ENCODE results near the gene BID. TPM values are rescaled to one million over a fixed set of nuclear protein-coding genes. Genes with fewer than 3 reads are reported as not detected.

Gene BID
- total RNA-seq, 1 donor from 2014 or later = 35.1 TPM

- H3K4me3 Mint-ChIP-seq (ENCODE audit: unreplicated experiment) = no peak overlapping the region
- peaks cover 26% of the 10 kb centered on the region for H3K36me3 Mint-ChIP-seq (ENCODE audit: low read depth, unreplicated experiment)
- H3K36me3 ChIP-seq (ENCODE audit: insufficient read depth, low read length) = peaks cover 7% of the 10 kb centered on the region
- H3K27me3 ChIP-seq (ENCODE audit: insufficient read depth, low read length) = no peaks in the 10 kb centered on the region
- H4K20me1 ChIP-seq (ENCODE audit: insufficient read depth, low read length) = no peaks in the 10 kb centered on the region
- H2AFZ ChIP-seq (ENCODE audit: low read depth, low read length) = no peak overlapping the region
- H3K4me1 Mint-ChIP-seq (ENCODE audit: low read depth, unreplicated experiment) = peaks cover 9% of the 10 kb centered on the region
- FAIRE-seq = no peak
- no peak overlapping the region for H3K27ac ChIP-seq (ENCODE audit: low read depth, low read length)
- no peaks in the 10 kb centered on the region for H3K79me2 ChIP-seq (ENCODE audit: insufficient read depth, low read length)
- H3K27me3 Mint-ChIP-seq (ENCODE audit: low read depth, unreplicated experiment) = no peaks in the 10 kb centered on the region
- no peak for DNase-seq (ENCODE audit: low read depth)
- no peak overlapping the region for H3K27ac Mint-ChIP-seq (ENCODE audit: unreplicated experiment)
- H3K4me2 ChIP-seq (ENCODE audit: low read length) = no peak overlapping the region
- no peaks in the 10 kb centered on the region for H3K4me1 ChIP-seq (ENCODE audit: insufficient read depth, low read length)
- TF ChIP-seq EZH2 (IDR thresholded peaks at IDR 0.05; ENCODE audit: insufficient read depth, low read length) (no peak), CTCF (IDR thresholded peaks at IDR 0.05; ENCODE audit: insufficient read depth, low read depth, low read length) (no peak)
- H3K9me3 ChIP-seq (ENCODE audit: insufficient read depth, low read depth, low read length) = no peaks in the 10 kb centered on the region
- H3K4me3 ChIP-seq (ENCODE audit: insufficient read depth, low read depth, low read length) = no peak overlapping the region
- no peaks in the 10 kb centered on the region for H3K9me3 Mint-ChIP-seq (ENCODE audit: unreplicated experiment)
- no peak overlapping the region for H3K9ac ChIP-seq (ENCODE audit: low read length)
These were observed 29.5 kb upstream of the BID start for GRCh38 chr22:17803609-17804270.

- H2AFZ ChIP-seq (ENCODE audit: low read depth, low read length) = no peak overlapping the region
- no peaks in the 10 kb centered on the region for H3K27me3 Mint-ChIP-seq (ENCODE audit: low read depth, unreplicated experiment)
These were observed 28.6 kb upstream of the BID start for GRCh38 chr22:17802822-17803221.

More at GRCh38 chr22:17802822-17803221, 28.6 kb upstream of the BID start:
- Mint-ChIP-seq H3K4me1 (ENCODE audit: low read depth, unreplicated experiment) (peaks cover 9% of the 10 kb centered on the region), H3K27ac (ENCODE audit: unreplicated experiment) (no peak overlapping the region), H3K36me3 (ENCODE audit: low read depth, unreplicated experiment) (peaks cover 26% of the 10 kb centered on the region), H3K4me3 (ENCODE audit: unreplicated experiment) (no peak overlapping the region), H3K9me3 (ENCODE audit: unreplicated experiment) (no peaks in the 10 kb centered on the region)
- H3K9ac ChIP-seq (ENCODE audit: low read length) = no peak overlapping the region
- no peaks in the 10 kb centered on the region for H3K79me2 ChIP-seq (ENCODE audit: insufficient read depth, low read length)
- H3K4me1 ChIP-seq (ENCODE audit: insufficient read depth, low read length) = no peaks in the 10 kb centered on the region
- TF ChIP-seq CTCF (IDR thresholded peaks at IDR 0.05; ENCODE audit: insufficient read depth, low read depth, low read length) (no peak), EZH2 (IDR thresholded peaks at IDR 0.05; ENCODE audit: insufficient read depth, low read length) (no peak)
- H3K4me2 ChIP-seq (ENCODE audit: low read length) = no peak overlapping the region
- FAIRE-seq = no peak
- no peaks in the 10 kb centered on the region for H3K27me3 ChIP-seq (ENCODE audit: insufficient read depth, low read length)
- peaks cover 7% of the 10 kb centered on the region for H3K36me3 ChIP-seq (ENCODE audit: insufficient read depth, low read length)
- H4K20me1 ChIP-seq (ENCODE audit: insufficient read depth, low read length) = no peaks in the 10 kb centered on the region
- no peak overlapping the region for H3K27ac ChIP-seq (ENCODE audit: low read depth, low read length)
- H3K9me3 ChIP-seq (ENCODE audit: insufficient read depth, low read depth, low read length) = no peaks in the 10 kb centered on the region
- no peak overlapping the region for H3K4me3 ChIP-seq (ENCODE audit: insufficient read depth, low read depth, low read length)
- no peak for DNase-seq (ENCODE audit: low read depth)
